Parathyroid adenoma (tissue), 2 donors: ENCODE measurements around the gene PIGV.

Experiments used
- H2AFZ ChIP-seq: fragments of 300-600 bp; sonication (generic); one replicate; pipeline ENCODE4 v1.7.0; 2017; ENCODE audit warnings: antibody characterized with exemption, mild to moderate bottlenecking
- H3K27ac ChIP-seq: fragments of 300-600 bp; sonication (generic); one replicate; pipeline ENCODE4 v1.7.0; 2017
- H3K27me3 ChIP-seq: fragments of 300-600 bp; sonication (generic); one replicate; pipeline ENCODE4 v1.7.0; 2017; ENCODE audit warnings: low read length; ENCODE audit not compliant: control insufficient read depth, insufficient read depth
- H3K36me3 ChIP-seq: fragments of 300-600 bp; sonication (generic); one replicate; pipeline ENCODE4 v1.7.0; 2017; ENCODE audit warnings: low read length; ENCODE audit not compliant: control insufficient read depth, insufficient read depth
- H3K4me1 ChIP-seq: fragments of 300-600 bp; sonication (generic); one replicate; pipeline ENCODE4 v1.7.0; 2017; ENCODE audit warnings: control low read depth
- H3K4me2 ChIP-seq: fragments of 300-600 bp; sonication (generic); one replicate; pipeline ENCODE4 v1.7.0; 2017; ENCODE audit warnings: low read length
- H3K4me3 ChIP-seq: fragments of 300-600 bp; sonication (generic); one replicate; pipeline ENCODE4 v1.7.0; 2017; ENCODE audit warnings: low read depth, low read length
- H3K79me2 ChIP-seq: fragments of 300-600 bp; sonication (generic); one replicate; pipeline ENCODE4 v1.7.0; 2017; ENCODE audit warnings: control low read depth
- H3K9ac ChIP-seq: fragments of 300-600 bp; sonication (generic); one replicate; pipeline ENCODE4 v1.7.0; 2017; ENCODE audit warnings: mild to moderate bottlenecking
- H3K9me3 ChIP-seq: fragments of 300-600 bp; sonication (generic); one replicate; pipeline ENCODE4 v1.7.0; 2017; ENCODE audit warnings: low read length; ENCODE audit not compliant: control insufficient read depth
- TF ChIP-seq, protein P1 (sequence below): fragments of 300-600 bp; sonication (generic); IDR thresholded peaks from one replicate; pipeline ENCODE4 v1.7.0; 2017; ENCODE audit warnings: antibody characterized with exemption, mild to moderate bottlenecking
- donor health status: primary hyperparathyroidism.

Gene PIGV

DNA sequence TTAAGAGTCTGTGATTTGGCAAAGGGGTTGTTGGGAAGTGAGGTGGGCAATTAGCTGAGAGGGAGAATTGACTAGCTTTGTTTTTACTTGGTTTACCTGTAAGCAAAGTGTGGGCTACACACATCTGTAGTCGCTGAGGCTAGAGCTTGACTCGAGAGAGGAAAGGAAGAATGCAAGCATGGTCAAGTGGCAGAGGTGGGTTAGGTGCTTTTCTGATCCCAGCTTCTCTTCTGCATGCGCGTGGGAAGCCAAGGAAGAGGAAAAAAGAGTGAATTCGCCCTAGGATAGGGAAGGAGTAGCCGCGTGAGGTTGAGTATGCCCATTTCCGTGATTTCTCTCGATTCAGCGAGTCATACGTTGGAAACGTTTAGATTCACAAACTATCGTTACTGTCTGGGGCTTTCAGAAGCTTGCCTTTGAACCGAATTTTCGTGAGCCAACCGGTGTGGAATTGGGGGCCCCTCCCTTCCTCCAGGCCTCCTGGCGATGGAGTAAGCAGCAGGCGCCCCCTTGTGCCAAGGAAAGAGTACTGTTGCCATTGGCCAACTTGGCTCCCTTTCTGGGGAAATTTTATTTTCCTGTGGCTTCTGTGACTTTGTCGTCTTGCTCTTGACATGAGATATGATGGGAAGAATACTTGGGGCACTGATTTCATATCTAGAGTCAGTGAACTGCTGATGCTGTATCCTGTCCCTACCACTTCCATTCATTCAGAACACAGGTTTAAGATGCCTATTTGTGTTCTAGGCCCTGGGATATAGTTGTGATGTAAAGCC is 1.3 kb downstream of the PIGV start:
- Histone ChIP-seq H3K9me3 (no peaks in the 10 kb centered on the region), H3K27me3 (no peaks in the 10 kb centered on the region), H3K27ac (peak overlapping the region; percentile 98), H3K36me3 (no peaks in the 10 kb centered on the region), H2AFZ (peak overlapping the region; percentile 78), H3K79me2 (no peaks in the 10 kb centered on the region), H3K9ac (no peak overlapping the region), H3K4me3 (peak overlapping the region; percentile 82), H3K4me2 (peak overlapping the region; percentile 79), H3K4me1 (peaks cover 16% of the 10 kb centered on the region)
- TF ChIP-seq, protein P1, sequence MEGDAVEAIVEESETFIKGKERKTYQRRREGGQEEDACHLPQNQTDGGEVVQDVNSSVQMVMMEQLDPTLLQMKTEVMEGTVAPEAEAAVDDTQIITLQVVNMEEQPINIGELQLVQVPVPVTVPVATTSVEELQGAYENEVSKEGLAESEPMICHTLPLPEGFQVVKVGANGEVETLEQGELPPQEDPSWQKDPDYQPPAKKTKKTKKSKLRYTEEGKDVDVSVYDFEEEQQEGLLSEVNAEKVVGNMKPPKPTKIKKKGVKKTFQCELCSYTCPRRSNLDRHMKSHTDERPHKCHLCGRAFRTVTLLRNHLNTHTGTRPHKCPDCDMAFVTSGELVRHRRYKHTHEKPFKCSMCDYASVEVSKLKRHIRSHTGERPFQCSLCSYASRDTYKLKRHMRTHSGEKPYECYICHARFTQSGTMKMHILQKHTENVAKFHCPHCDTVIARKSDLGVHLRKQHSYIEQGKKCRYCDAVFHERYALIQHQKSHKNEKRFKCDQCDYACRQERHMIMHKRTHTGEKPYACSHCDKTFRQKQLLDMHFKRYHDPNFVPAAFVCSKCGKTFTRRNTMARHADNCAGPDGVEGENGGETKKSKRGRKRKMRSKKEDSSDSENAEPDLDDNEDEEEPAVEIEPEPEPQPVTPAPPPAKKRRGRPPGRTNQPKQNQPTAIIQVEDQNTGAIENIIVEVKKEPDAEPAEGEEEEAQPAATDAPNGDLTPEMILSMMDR = peak; percentile 81

DNA sequence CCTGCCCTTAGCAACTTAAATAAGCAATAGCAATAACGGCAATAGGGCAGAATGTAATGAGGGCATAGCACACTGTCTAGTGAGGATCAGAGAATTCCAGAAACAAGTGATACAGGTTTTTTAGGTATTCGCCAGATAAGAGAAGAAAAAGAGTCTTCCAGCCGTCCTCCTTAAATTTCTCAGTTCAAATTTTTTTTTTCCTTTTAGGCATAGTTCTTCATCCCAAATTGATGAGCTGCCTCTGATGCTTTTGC is 1.8 kb downstream of the PIGV start:
- TF ChIP-seq, protein P1 = no peak
- Histone ChIP-seq H3K4me3 (no peak overlapping the region), H3K27ac (no peak overlapping the region), H3K4me2 (peak overlapping the region; percentile 79), H3K27me3 (no peaks in the 10 kb centered on the region), H3K36me3 (no peaks in the 10 kb centered on the region), H3K4me1 (peaks cover 10% of the 10 kb centered on the region), H2AFZ (no peak overlapping the region), H3K9me3 (no peaks in the 10 kb centered on the region), H3K79me2 (no peaks in the 10 kb centered on the region), H3K9ac (no peak overlapping the region)

DNA sequence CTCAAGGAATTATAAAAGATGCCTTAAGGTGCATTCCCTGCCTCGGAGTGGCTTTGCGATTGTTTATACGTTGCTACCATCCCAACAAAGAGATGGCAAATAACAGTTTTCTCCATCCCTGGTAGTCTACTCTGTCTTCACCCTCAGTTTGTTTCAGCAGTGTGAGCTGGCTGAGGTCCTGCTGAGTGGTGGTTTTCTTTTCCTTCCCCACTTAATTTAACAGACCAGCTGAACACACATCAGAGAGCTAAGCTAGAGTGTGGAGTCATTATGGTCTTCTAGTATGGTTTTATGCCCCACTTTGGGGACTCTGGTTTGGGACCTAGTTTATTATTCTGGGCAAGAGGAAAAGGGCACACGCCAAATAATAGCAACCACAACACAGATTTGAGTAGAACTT is 2.2 kb downstream of the PIGV start:
- H3K9me3 ChIP-seq = no peaks in the 10 kb centered on the region
- no peaks in the 10 kb centered on the region for H3K79me2 ChIP-seq
- no peaks in the 10 kb centered on the region for H3K36me3 ChIP-seq
- TF ChIP-seq, protein P1 = no peak
- no peak overlapping the region for H2AFZ ChIP-seq
- no peak overlapping the region for H3K27ac ChIP-seq
- H3K9ac ChIP-seq = no peak overlapping the region
- H3K27me3 ChIP-seq = no peaks in the 10 kb centered on the region
- H3K4me2 ChIP-seq = no peak overlapping the region
- H3K4me3 ChIP-seq = no peak overlapping the region
- H3K4me1 ChIP-seq = peaks cover 9% of the 10 kb centered on the region

DNA sequence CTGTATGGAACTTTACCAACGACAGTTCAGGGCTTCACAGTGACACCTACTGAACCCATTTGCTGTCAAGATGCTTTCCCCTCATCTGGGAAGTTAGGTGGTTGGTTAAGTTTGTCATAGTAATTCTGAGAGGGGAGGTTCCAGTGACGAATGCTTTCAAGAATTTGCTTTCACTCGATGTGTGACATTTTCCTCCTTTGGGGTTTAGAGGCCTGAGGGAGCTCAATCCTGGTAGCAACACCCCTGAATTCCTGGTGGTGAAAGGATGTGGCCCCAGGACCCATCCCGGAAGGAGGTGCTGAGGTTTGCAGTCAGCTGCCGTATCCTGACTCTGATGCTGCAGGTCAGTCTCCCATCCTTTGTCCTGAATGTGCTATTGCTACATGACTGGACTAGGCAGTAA is 2.8 kb downstream of the PIGV start:
- Histone ChIP-seq H3K9ac (no peak overlapping the region), H3K4me2 (no peak overlapping the region), H3K4me3 (no peak overlapping the region), H3K4me1 (peaks cover 9% of the 10 kb centered on the region), H3K79me2 (no peaks in the 10 kb centered on the region), H2AFZ (no peak overlapping the region), H3K36me3 (no peaks in the 10 kb centered on the region), H3K9me3 (no peaks in the 10 kb centered on the region), H3K27me3 (no peaks in the 10 kb centered on the region), H3K27ac (no peak overlapping the region)
- TF ChIP-seq, protein P1 = no peak

DNA sequence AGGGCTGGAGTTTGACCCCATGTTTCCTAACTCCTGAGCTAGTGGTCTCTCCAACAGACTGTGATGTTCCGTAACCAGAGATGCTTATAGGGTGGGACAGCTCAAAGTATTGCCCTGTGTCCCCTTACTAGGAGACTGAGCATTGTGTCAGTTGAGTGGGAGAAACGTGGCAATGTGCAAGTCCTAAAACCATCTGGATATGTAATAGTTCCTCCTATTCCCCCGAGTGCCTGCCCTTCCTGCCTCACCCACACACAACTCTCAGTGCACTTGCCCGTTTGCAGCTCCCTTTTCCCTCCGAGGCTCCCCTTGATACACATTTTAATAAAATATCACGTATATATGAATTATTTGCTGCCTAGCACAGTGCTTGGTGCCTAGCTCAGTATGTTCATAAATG is 3.4 kb downstream of the PIGV start:
- Histone ChIP-seq H3K27me3 (no peaks in the 10 kb centered on the region), H3K27ac (no peak overlapping the region), H3K9me3 (no peaks in the 10 kb centered on the region), H3K4me2 (no peak overlapping the region), H2AFZ (no peak overlapping the region), H3K79me2 (no peaks in the 10 kb centered on the region), H3K9ac (no peak overlapping the region), H3K4me1 (peaks cover 5% of the 10 kb centered on the region), H3K36me3 (no peaks in the 10 kb centered on the region), H3K4me3 (no peak overlapping the region)
- TF ChIP-seq, protein P1 = no peak
